HG03060 (cell line): ENCODE results near the gene PITPNB.

Source experiments
- ATAC-seq: cut with Tn5 transposase; IDR thresholded peaks from one replicate; pipeline ENCODE4 v1.9.1; 2021; ENCODE audit warnings: low read depth, moderate number of reproducible peaks; ENCODE audit not compliant: unreplicated experiment

The PITPNB gene

DNA sequence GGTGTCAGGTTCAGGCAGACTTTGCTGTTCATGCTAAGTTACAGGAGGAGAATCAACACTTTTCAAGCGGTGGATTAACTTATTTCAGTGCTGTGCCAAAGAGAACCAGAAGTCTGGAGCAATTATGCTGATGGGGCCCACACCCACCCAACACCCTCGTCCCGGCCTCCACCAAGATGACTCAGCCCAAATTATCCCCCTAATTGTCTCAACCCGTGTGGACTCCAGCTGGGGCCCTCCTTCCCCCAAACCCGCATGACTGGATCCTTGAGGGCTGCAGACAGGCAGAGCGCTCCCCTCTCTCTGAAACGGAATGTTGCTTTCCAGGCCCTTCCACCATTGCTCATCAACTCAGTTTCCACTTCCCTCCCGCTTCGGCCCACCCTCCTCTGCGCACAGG lies 82.9 kb downstream of the PITPNB start:
- no peak for ATAC-seq

DNA sequence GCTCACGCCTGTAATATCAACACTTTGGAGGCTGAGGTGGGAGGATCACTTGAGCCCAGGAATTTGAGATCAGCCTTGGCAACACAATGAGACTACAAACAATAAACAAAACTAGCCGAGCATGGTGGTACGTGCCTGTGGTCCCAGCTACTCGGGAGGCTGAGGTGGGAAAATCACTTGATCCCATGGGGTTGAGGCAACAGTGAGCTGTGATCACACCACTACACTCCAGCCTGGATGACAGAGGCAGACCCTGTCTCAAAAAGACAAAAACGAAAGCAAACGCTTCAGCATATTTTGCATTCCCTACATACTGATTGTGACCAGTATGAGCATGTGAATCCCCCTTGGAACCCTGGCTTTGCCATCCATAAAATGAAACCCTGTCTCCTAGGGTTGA lies 83.6 kb downstream of the PITPNB start:
- no peak for ATAC-seq

DNA sequence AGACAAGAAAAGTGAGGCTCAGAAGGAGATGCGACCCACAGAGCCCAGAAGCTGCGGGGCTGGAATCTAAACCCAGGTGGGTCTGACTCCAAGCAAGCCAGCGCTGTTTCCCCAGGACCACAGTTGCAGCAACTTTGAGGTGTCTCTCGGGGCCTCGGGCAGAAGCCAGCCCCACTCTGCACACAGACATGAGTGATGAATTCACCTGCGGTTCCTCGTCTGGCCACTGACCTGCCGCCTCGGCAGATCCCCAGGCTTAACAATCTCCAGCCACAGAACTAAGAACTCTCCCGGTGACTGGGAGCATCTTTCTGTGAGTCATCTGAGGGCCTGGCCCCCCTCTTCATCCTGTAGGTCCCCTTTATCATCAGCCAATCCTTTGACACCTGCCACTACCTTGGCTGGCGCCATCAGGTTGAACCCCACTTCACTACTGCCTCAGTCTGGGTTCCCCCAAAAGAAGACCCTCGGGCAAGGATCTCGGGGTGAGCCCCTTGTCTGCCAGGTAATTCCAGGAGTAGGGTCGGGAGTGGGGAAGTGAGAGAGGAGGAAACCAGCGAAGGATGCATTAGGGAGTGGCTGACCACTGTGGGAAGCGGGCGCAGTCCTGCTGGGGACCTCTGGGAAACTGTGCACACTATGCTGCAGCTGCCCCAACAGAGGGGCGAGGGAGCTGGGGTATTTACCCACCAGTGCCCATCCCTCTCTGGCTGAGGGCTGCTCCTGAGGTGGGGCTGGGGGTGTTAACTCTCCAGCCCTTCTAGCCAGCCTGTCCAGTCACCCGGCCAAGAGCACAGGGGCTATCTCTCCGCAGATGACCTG lies 84.5 kb downstream of the PITPNB start:
- ATAC-seq, result no peak

DNA sequence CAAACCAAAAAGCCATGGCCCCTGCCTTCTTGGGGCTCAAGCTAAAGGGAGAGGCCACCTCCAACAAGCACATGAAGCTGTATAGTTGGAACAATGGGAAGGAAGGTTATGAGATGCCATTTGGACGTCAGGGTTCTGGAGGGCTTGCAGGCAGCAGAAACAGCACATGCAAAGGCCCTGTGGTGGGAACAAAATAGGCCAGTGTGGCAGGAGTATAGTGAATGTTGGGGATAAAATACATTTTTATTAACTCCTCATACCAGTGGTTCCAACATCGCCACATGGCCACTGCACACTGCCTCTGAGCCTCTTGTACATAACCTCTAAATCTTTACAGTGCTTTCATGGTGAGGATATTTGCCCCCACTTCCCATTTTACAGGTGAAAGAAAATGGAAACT lies 85.3 kb downstream of the PITPNB start:
- ATAC-seq, result no peak

DNA sequence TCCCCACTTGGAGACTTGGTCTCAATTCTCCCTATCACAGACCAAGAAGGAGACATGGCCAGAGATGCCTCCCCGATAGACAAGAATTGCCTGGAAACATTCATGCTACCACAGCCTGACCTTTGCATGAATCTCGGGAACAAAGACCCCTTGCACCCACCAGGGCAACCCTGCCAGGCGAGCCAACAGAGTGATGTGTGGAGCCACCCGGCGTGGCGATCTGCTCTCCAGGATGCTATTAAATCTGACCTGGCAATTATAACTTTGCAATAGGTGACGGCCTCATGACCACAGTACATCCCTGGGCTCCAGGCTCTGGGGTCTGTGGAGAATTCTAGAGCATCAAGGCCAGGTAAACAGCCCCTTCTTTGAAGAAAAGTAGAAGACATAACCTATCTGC lies 86.5 kb downstream of the PITPNB start:
- ATAC-seq, result no peak

DNA sequence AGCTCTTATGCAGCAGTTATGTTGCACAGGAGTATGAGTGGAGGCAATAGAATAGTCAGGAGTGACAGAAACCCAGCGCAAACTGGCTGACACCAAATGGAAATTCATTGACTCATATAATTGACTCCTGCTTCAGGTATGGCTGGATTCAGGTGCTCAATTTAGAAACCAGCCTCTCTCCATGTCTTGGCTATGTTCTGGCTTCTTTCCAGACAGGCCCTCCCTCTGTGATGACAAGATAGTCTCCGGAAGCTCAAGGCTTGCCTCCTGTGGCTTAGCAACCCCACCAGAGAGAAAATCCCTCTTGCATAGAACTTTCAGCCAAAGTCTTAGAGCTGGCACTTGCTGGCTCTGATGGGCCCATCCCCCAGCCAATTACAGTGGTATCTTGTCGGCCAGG lies 89.4 kb downstream of the PITPNB start:
- ATAC-seq, result no peak

DNA sequence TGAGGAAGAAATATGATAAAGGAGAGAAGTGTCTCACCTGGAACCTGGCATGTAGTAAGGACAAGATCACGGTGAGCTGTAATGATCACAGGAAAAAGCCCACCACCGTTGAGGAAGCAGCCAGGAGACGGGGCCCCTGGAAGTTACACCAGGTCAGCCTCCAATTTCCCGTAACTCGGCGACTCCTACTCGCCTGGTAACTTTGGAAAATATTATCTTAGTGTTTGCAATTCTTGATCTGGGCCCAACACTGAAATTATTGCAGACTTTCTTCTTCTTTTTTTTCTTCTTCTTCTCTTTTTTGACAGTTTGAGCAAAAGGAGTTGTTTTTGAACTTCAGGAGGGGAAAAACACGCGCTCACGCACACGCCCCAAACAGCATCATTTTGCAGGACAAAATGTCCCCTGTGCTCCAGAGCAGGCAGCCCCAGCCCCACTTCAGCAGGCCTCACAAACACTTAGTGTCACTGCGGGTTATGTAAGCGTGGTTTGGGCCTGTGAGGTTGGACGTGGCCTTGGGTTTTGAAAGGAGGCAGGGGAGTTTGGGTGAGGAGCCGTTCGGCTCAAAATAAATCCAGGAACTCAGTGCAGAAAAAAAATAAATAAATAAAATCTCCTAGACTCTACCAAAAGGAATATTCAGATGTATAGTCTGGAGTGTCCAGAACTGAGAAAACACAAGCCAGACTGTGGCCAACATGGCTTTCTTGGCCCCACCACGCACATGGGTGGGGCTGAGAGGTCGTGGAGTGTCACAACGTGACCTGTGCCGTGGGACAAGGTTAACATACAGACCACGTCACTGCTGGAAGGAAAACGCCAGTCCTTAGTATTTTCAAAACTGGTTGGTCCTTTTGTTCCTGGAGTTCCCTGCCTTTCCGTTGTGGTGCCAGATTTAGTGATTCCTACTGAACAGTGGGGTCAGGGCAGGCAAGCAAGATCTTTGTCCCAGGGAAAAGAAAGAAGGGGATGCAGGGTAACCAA lies 91.2 kb downstream of the PITPNB start:
- ATAC-seq, result no peak

DNA sequence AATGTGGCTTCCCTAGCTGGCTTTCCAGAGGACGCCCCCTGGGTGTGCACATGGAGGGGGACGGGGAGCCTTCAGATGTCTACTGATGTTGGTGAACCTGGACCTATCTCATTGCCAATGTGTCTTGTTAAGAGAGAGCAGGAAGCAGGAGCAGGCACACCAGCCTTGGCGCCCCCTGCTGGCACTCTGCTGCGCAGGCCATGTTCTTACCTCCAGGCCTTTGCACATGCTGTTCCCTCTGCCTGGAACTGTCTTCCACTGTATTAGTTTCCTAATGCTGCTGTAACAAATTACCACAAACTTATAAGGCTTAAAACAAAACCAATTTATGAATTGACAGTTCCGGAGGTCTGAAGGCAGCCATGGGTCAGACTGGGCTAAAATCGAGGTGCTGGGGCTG lies 93.9 kb downstream of the PITPNB start:
- no peak for ATAC-seq

DNA sequence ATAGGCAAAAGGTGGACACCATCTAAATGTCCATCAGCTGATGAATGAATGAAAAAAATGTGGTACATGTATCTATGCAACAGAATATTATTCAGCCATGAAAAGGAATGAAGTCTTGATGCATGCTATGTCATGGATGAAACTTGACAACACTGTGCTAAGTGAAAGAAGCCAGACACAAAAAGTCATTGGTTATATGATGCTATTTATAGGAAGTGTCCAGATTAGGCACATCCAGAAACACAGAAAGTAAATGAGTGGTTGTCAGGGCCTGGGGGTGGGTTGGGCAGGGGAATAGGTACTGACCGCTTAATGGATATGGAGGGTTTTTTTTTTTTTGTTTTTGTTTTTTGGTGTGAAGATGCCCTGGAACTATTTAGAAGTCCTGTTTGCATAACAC lies 95.8 kb downstream of the PITPNB start:
- ATAC-seq, result no peak

DNA sequence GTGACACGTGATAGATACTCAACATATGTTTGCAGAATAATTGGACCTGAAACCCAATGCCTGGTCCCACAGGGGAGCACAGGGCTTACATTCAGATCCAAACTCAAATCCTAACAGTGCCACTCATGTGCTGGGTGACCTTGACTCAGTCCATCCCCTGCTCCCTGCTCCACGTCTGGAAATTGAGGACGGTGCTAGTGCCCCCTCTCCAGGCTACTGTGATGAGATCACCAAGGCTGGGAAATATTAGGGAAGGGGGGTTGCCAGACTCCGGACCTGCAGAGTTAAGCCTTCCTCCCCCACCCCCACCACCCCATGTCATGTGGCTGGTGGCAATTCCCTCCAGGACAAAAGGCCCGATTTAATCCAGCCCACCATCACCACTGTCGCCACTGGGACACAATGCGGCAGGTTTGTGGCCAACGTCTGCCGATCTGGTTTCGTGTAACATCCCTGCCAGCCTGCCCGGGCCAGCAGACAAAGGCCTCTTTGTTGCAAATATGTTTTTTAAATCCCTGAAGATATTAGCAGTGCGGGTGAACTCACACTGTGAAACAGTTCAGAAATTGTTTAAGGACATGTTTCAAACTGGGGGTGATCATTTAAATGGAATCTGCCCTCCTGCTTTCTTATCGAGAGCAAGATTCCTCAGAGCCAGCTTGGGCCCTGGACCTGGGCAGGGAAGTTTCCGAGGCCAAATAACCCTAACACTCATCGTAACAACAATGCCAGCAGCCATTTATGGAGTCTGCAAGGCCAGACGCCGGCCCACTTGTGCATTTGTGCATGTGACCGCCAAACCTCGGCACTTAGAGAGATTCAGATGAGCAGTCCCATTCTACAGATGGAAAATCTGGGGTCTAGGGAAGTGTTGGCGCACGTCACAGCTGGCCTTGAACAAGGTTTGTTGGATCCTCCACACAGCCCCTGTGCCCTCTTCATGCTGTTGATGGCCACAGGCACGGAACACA lies 97.9 kb downstream of the PITPNB start:
- no peak for ATAC-seq

DNA sequence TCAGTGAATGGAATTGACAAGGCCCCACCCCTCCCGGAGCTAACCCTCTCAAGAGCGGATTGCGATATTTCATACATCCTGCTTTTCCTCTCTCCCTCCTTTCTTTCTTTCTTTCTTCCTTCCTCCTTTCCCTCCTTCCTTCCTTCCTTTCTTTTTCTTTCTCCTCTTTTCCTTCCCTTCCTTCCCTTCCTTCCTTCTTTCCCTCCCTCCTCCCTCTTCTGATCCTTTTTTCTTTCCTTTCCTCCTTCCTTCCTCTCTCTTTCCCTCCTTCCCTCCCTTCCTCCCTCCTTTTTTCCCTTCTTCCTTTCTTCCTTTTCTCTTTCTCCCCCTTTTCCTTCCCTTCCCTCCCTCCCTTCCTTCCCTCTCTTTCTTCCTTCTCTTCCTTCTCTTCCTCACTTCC lies 102.5 kb downstream of the PITPNB start:
- ATAC-seq, result no peak

DNA sequence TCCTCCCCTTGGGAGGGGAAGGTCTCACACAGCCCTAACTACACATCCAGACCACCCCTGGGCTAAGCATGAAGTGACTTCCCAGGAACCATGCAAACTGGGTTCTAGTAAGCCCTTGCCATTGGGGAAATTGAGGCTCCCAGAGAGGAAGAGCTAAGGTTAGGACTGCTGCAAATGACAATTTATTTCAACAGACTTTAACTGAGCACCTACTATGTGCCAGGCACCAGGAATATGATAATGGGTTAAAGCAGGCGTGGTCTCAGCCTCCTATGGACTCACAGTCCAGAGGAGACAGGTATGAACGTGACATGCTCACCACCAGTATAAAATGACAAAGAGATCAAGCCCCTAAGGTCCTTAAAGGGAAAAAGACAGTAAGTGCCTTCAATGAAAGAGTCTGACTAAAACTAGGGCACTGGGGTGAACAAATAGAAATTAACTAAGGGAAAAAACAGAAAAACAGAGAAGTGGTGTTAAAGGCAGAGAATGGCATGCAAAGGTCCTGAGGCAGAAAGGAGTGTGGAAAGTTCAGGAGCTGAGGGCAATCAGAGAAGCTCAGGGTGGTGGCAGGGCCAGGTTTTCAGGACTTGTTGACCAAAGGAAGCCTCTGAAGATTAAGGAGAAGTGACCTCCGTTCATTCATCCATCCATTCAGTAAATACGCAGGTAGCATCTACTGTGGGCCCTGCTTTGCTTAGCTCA lies 103.1 kb downstream of the PITPNB start:
- ATAC-seq, result no peak

DNA sequence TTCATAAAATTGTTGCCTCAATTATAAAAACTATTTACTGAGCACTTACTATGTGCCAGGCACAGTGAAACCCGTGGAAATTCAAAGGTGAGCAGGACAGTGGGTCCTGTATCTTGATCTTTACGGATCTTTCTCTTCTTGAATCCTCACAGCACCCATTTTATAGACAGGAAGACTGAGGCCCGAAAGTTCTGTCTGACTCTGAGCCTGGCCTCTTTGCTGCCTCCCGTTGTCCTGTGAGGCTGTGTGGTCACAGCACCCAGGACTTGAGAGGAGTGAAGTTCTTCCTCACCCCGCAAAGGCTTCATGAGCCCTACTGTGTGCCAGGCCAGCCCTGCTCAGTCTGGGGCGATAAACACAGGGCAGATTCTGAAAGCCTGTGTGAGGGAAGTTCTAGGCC lies 104.1 kb downstream of the PITPNB start:
- ATAC-seq, result no peak

DNA sequence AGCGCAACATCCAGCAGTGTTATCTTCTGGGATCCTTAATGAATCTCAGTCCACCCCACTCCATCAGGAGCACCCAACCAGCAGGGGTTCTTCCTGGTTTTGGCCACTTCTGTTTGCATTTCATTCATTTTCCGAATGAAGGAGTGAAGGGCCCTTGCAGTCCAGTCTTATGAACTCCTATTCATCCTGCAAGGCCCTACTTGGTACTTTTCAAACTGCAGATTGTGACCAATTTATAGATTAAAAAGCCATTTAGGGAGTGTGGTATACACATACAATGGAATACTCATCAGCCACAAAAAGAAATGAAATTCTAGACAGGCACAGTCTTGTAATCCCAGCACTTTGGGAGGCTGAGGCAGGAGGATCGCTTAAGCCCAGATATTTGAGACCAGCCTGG lies 107.3 kb downstream of the PITPNB start:
- ATAC-seq, result no peak

DNA sequence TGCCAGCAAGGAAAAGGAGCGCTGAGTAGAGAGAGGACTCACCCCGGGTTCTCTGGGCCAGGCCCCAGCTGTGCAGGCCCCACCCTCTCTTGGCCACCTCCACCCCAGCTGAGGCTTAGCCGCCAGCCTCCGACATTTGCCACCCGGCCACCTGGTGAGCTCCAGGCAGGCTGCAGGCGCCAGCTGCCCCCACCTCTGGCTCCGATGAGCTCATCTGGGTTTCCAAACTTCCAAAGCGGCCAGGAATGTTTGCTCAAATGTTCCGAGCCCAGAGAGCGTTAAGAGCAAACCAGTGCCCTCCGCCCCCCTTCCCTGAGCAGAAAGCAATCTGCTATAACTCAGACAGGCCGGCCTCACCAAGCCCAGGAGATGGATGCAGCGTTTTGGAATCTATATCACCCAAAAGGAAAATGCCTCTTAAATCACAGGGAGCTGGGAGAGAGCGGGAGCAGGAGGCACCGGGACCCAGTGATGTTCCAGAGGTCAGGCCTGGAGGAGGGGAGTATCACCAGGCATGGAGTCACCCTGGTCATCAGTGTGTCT lies 108.4 kb downstream of the PITPNB start:
- no peak for ATAC-seq

DNA sequence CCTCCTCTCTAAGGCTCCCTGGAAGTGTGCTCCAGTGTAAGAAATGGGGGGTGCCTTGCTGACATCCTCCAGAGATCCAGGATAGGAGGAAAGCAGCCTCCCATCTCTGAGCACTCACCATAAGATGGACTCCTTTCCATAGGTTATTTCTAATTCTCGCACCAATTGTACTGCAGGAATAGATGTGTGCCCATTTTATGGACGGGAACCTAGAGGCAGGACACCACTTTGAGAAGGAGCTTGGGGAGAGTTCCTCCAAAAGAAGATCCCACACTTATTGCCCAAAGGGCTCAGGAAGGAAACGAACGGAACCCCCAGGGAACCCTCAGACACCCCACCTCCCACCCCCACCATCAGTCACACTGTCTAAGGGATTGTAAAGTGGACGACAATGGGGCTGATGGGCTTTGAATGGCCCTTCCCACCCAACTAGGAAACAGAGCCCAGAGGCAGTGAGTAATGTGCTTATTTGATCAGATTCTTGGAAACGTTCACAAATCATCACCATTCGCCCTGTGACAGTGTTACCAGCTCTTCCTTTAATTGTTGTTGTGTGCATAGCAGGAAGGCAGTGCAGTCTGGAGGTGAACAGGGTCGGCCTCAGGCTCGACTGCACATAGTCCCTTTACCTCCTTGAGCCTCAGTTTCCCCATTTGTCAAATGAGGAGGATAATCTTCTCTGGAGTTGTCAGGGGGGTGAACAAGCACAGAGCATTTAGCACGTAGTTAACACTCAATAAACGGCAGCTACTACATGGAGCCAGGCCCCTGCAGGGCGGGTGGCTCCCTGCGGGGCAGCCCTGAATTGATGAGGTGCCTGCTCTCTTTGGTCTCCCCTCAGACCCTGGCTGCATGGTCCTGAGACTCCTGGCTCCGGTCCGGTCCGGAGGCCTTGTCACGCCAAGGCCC lies 109.1 kb downstream of the PITPNB start:
- ATAC-seq, result no peak

DNA sequence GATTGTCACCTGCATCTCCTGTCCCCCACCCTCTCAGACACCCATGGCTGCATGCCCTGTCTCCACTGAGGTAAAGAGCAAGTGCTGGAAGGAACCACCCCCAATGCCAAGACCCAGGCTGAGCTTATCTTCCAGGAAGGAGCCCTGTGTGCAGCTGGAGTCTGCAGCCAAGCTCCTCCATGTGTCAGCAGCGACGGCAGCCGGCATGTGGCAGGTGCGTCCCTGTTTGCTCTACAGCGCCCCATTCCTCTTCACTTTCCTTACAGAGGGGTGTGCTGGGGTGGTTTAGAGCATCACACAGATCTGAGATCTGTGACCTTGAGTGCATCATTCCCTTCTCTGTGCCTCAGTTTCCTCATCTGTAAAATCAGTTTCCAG lies 109.8 kb downstream of the PITPNB start:
- ATAC-seq, result no peak

DNA sequence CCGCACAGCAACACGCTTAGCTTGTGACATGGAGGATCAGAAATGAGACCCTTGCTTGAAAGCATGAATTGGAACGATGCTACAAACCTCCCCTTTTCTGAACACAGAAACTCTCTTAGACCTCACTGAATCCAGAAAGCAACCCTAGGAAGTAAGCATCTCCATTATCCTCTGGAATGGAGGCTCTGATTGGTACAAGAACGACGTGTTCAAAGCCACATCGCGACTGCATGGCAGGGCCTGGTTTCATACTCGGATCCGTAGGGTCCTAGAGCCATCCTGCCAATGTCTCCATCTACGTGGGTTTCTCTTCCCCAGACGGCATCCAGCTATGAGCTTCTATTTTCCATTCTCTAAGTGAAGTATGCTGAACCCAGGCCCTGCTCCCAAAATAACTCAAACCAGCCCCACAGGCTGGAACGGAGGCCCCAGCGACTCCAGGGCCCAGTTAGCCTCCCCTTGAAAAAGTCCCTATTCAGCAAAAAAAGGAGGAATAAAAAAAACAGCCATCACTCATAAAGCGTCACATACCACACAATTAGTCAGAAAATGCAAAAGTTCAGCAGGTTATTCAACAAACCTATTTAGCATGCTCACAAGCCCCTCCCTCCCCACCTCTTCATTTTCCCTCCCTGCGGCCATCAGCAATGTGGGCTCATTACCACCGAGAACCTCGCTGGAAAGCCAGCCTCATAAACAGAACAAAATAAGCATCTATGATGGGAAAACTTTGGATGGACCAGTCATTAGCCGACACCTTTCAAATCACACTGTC lies 110.4 kb downstream of the PITPNB start:
- ATAC-seq, result no peak
